Neutrophil (primary cell): ENCODE results near the gene PCDHGA1.

ENCODE experiments used
- H3K27ac ChIP-seq: fragments of 200-600 bp; sonication (generic); 2 replicates; pipeline ENCODE4 v1.5.1; 2016; ENCODE audit warnings: mild to moderate bottlenecking, moderate library complexity
- H3K27me3 ChIP-seq: fragments of 200-600 bp; sonication (generic); 2 replicates; pipeline ENCODE4 v1.6.0; 2016; ENCODE audit warnings: mild to moderate bottlenecking
- H3K36me3 ChIP-seq: fragments of 200-600 bp; sonication (generic); 2 replicates; pipeline ENCODE4 v1.5.1; 2017
- H3K4me1 ChIP-seq, 2 experiments: fragments of 200-600 bp in 1 of 2; sonication (generic) in 1 of 2; 1 replicate in 1 of 2; 2 replicates in 1 of 2; pipeline versions ENCODE4 v1.5.1 to v1.6.1; 2013 to 2016; ENCODE audit warnings: low read depth in 1 of 2, low read length in 1 of 2, mild to moderate bottlenecking in 1 of 2, moderate library complexity in 1 of 2; ENCODE audit not compliant: control insufficient read depth in 1 of 2, insufficient read depth in 1 of 2
- H3K4me3 ChIP-seq, 2 experiments: fragments of 200-600 bp in 1 of 2; sonication (generic) in 1 of 2; 1 replicate in 1 of 2; 2 replicates in 1 of 2; pipeline ENCODE4 v1.5.1; 2013 to 2016; ENCODE audit warnings: low read depth in 1 of 2, low read length in 1 of 2, mild to moderate bottlenecking in 1 of 2, moderate library complexity in 1 of 2
- H3K9me3 ChIP-seq: fragments of 200-600 bp; sonication (generic); 2 replicates; pipeline ENCODE4 v1.5.1; 2016
- TF ChIP-seq, protein P1 (sequence below): fragments of 200-600 bp; sonication (generic); IDR thresholded peaks from 2 replicates; pipeline ENCODE4 v1.5.1; 2016; ENCODE audit warnings: antibody characterized with exemption

PCDHGA1 gene

GRCh38 chr5:141420855-141421488 lies 90.7 kb downstream of the PCDHGA1 start, which contains the start of gene PCDHGA11:
Gene PCDHGA11 (plus strand): TSS chr5:141421051. CDS start chr5:141421228, 177 bp downstream.
- peak within 1 kb of the TSS; percentile 56 for H3K4me3 ChIP-seq
- no peak within 1 kb of the TSS for H3K27ac ChIP-seq
- TF ChIP-seq, protein P1, sequence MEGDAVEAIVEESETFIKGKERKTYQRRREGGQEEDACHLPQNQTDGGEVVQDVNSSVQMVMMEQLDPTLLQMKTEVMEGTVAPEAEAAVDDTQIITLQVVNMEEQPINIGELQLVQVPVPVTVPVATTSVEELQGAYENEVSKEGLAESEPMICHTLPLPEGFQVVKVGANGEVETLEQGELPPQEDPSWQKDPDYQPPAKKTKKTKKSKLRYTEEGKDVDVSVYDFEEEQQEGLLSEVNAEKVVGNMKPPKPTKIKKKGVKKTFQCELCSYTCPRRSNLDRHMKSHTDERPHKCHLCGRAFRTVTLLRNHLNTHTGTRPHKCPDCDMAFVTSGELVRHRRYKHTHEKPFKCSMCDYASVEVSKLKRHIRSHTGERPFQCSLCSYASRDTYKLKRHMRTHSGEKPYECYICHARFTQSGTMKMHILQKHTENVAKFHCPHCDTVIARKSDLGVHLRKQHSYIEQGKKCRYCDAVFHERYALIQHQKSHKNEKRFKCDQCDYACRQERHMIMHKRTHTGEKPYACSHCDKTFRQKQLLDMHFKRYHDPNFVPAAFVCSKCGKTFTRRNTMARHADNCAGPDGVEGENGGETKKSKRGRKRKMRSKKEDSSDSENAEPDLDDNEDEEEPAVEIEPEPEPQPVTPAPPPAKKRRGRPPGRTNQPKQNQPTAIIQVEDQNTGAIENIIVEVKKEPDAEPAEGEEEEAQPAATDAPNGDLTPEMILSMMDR: peak; percentile 69
- peaks cover 17% of the 10 kb centered on the region in 2 experiments for H3K4me1 ChIP-seq
- no peaks in the 10 kb centered on the region for H3K36me3 ChIP-seq
- peaks cover 8% of the 10 kb centered on the region for H3K9me3 ChIP-seq
- H3K27me3 ChIP-seq: peaks cover 100% of the 10 kb centered on the region

GRCh38 chr5:141421489-141421855 lies 91.2 kb downstream of the PCDHGA1 start:
- Histone ChIP-seq H3K4me3 (peak overlapping the region; percentile 56), H3K36me3 (no peaks in the 10 kb centered on the region), H3K4me1 (peaks cover 17% of the 10 kb centered on the region in 2 experiments), H3K27ac (no peak overlapping the region), H3K27me3 (peaks cover 100% of the 10 kb centered on the region), H3K9me3 (peaks cover 8% of the 10 kb centered on the region)
- TF ChIP-seq, protein P1: no peak

GRCh38 chr5:141422742-141423291 lies 92.5 kb downstream of the PCDHGA1 start:
- Histone ChIP-seq H3K4me3 (no peak overlapping the region), H3K4me1 (peaks cover 11 to 12% of the 10 kb centered on the region in 2 experiments), H3K36me3 (no peaks in the 10 kb centered on the region), H3K9me3 (peaks cover 8% of the 10 kb centered on the region), H3K27me3 (peaks cover 100% of the 10 kb centered on the region), H3K27ac (no peak overlapping the region)
- TF ChIP-seq, protein P1: no peak

- H3K9me3 ChIP-seq: peaks cover 16% of the 10 kb centered on the region
- no peaks in the 10 kb centered on the region for H3K36me3 ChIP-seq
- H3K4me3 ChIP-seq: no peak overlapping the region
- no peak overlapping the region for H3K27ac ChIP-seq
- H3K4me1 ChIP-seq: peaks cover 11 to 13% of the 10 kb centered on the region in 2 experiments
- TF ChIP-seq, protein P1: no peak
- peaks cover 100% of the 10 kb centered on the region for H3K27me3 ChIP-seq
Observed at GRCh38 chr5:141427783-141428426, 97.6 kb downstream of the PCDHGA1 start.

DNA sequence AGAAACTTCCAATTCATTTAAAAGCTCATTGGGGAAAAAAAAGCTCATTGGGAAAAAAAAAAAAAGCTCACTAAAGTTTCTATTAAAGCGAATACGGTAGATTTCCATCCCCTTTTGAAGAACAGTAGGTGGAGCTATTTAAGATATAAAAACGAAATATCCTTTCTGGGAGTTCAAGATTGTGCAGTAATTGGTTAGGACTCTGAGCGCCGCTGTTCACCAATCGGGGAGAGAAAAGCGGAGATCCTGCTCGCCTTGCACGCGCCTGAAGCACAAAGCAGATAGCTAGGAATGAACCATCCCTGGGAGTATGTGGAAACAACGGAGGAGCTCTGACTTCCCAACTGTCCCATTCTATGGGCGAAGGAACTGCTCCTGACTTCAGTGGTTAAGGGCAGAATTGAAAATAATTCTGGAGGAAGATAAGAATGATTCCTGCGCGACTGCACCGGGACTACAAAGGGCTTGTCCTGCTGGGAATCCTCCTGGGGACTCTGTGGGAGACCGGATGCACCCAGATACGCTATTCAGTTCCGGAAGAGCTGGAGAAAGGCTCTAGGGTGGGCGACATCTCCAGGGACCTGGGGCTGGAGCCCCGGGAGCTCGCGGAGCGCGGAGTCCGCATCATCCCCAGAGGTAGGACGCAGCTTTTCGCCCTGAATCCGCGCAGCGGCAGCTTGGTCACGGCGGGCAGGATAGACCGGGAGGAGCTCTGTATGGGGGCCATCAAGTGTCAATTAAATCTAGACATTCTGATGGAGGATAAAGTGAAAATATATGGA lies 100.2 kb downstream of the PCDHGA1 start, which contains the start of gene PCDHGA12:
Gene PCDHGA12 (plus strand): TSS at position 176 of the 782 bp plus-strand sequence. CDS start 253 bp downstream, at position 429.
- H3K36me3 ChIP-seq: no peaks in the 10 kb centered on the region
- TF ChIP-seq, protein P1: no peak
- peaks cover 100% of the 10 kb centered on the region for H3K27me3 ChIP-seq
- H3K27ac ChIP-seq: no peak within 1 kb of the TSS
- peak within 1 kb of the TSS; percentile 17 to 26 for H3K4me3 ChIP-seq
- peaks cover 11 to 13% of the 10 kb centered on the region in 2 experiments for H3K4me1 ChIP-seq
- H3K9me3 ChIP-seq: peaks cover 16% of the 10 kb centered on the region
